Lung (tissue), 12 donors: ENCODE results near the gene KCNIP4. TPM values are rescaled to one million over a fixed set of nuclear protein-coding genes. Genes with fewer than 3 reads are reported as not detected.

ENCODE experiments used
- ATAC-seq: fragments of 200-7000 bp; cut with Tn5 transposase; one replicate; pipeline ENCODE4 v1.9.1; 2020; ENCODE audit warnings: moderate number of reproducible peaks; ENCODE audit not compliant: insufficient read depth, low FRiP score
- DNase-seq, 3 donors: peaks; one replicate each; pipeline ENCODE4 v3.0.0-alpha.2; 2013 to 2017
- H3K27ac ChIP-seq, 2 donors: one replicate each; pipeline ENCODE4 v1.5.1; 2013; ENCODE audit warnings: mild to moderate bottlenecking in 2 of 2, moderate library complexity in 2 of 2, control low read depth in 1 of 2, inconsistent platforms in 1 of 2, low read depth in 1 of 2, low read length in 1 of 2
- H3K27me3 ChIP-seq, 3 donors: one replicate each; pipeline ENCODE4 v1.5.1; 2013; ENCODE audit warnings: low read length in 2 of 3; ENCODE audit not compliant: control insufficient read depth in 3 of 3, insufficient read depth in 3 of 3
- H3K36me3 ChIP-seq, 4 donors: one replicate each; pipeline ENCODE4 v1.5.1; 2013; ENCODE audit warnings: low read length in 4 of 4, mild to moderate bottlenecking in 1 of 4, moderate library complexity in 1 of 4; ENCODE audit not compliant: control insufficient read depth in 4 of 4, insufficient read depth in 4 of 4
- H3K4me1 ChIP-seq, 5 donors: one replicate each; pipeline ENCODE4 v1.5.1; 2013; ENCODE audit warnings: low read length in 5 of 5, mild to moderate bottlenecking in 2 of 5, moderate library complexity in 1 of 5; ENCODE audit not compliant: control insufficient read depth in 5 of 5, insufficient read depth in 5 of 5
- H3K4me3 ChIP-seq: one replicate; pipeline ENCODE4 v1.5.1; 2013; ENCODE audit warnings: mild to moderate bottlenecking, control low read depth, moderate library complexity
- H3K9ac ChIP-seq, 2 donors: one replicate each; pipeline ENCODE4 v1.5.1; 2013; ENCODE audit warnings: low read length in 2 of 2, control low read depth in 1 of 2; ENCODE audit not compliant: insufficient read depth in 1 of 2
- H3K9me3 ChIP-seq, 4 donors: one replicate each; pipeline ENCODE4 v1.5.1; 2013; ENCODE audit warnings: low read length in 3 of 4, mild to moderate bottlenecking in 1 of 4, moderate library complexity in 1 of 4; ENCODE audit not compliant: control insufficient read depth in 4 of 4, insufficient read depth in 3 of 4
- CTCF ChIP-seq: IDR thresholded peaks from 2 replicates; pipeline ENCODE4 v1.5.1; 2012; ENCODE audit warnings: mild to moderate bottlenecking; ENCODE audit errors: control extremely low read depth, extremely low read depth
- WGBS, 2 donors: extraction: QIAGEN DNeasy Blood & Tissue Kit; methylation state at CpG; one replicate each; pipeline ENCODE4 v1.1.7; 2013; 5-methylcytosine and 5-hydroxymethylcytosine counted together
- polyA plus RNA-seq, 2 donors: library from polyadenylated mRNA; stranded (reverse); fragments of 200-250 nt; gene quantifications; one replicate each; pipeline ENCODE4 v1.2.1, GENCODE V29; 2013
- total RNA-seq, 2 donors: library from RNA; depleted of rRNA in 1 of 2; stranded (reverse); fragments of >200 nt in 1 of 2; gene quantifications; one replicate each; pipeline ENCODE4 v1.2.1, GENCODE V29; 2014 to 2021
- donor health status: control.
- donor health status: control.
- donor health status: Bipolar disorder and iron deficiency.
- donor health status: healthy.
- donor health status: DM: yes; HTN: yes; CAD: no.

KCNIP4 gene
- total and polyA plus RNA-seq, 4 donors = 0.11 TPM; not detected in 3

GRCh38 chr4:21749924-21750323 is 198.6 kb downstream of the KCNIP4 start:
- DNase-seq (no peak), ATAC-seq (no peak)
- Histone ChIP-seq H3K9ac (no peak overlapping the region), H3K4me1 (peaks cover 0 to 7% (median 0%) of the 10 kb centered on the region in 5 donors), H3K27ac (no peak overlapping the region), H3K9me3 (peaks cover 0 to 2% (median 0%) of the 10 kb centered on the region in 4 donors), H3K27me3 (no peaks in the 10 kb centered on the region), H3K4me3 (no peak overlapping the region), H3K36me3 (no peaks in the 10 kb centered on the region)
- 77 to 81% methylated on average over 3 of the region's 3 CpGs for WGBS, 2 donors
- TF ChIP-seq CTCF = no peak

- no peak overlapping the region for H3K9ac ChIP-seq
- H3K4me3 ChIP-seq = no peak overlapping the region
- DNase-seq (no peak), ATAC-seq (no peak)
- no peak for TF ChIP-seq CTCF
- peaks cover 0 to 2% (median 0%) of the 10 kb centered on the region in 4 donors for H3K9me3 ChIP-seq
- H3K4me1 ChIP-seq = peaks cover 0 to 7% (median 0%) of the 10 kb centered on the region in 5 donors
- H3K27me3 ChIP-seq = no peaks in the 10 kb centered on the region
- no peak overlapping the region for H3K27ac ChIP-seq
- no peaks in the 10 kb centered on the region for H3K36me3 ChIP-seq
- WGBS, 2 donors = 88 to 93% methylated on average over 4 of the region's 4 CpGs
Observed at GRCh38 chr4:21749412-21749811, 199.2 kb downstream of the KCNIP4 start.

- DNase-seq = no peak
- no peak for TF ChIP-seq CTCF
Observed at GRCh38 chr4:21744046-21744445, 204.5 kb downstream of the KCNIP4 start.

GRCh38 chr4:21742326-21742725 is 206.2 kb downstream of the KCNIP4 start:
- Histone ChIP-seq H3K4me1 (no peaks in the 10 kb centered on the region), H3K9ac (no peak overlapping the region), H3K36me3 (no peaks in the 10 kb centered on the region), H3K27me3 (no peaks in the 10 kb centered on the region), H3K27ac (no peak overlapping the region), H3K4me3 (no peak overlapping the region), H3K9me3 (no peaks in the 10 kb centered on the region)
- no peak for DNase-seq
- ATAC-seq = no peak
- no peak for TF ChIP-seq CTCF
- whole genome bisulfite sequencing, 2 donors = 86% methylated on average over 2 of the region's 2 CpGs

More at GRCh38 chr4:21744046-21744445, 204.5 kb downstream of the KCNIP4 start:
- Histone ChIP-seq H3K36me3 (no peaks in the 10 kb centered on the region), H3K27ac (no peak overlapping the region), H3K4me3 (no peak overlapping the region), H3K9ac (no peak overlapping the region), H3K27me3 (no peaks in the 10 kb centered on the region), H3K4me1 (no peaks in the 10 kb centered on the region), H3K9me3 (no peaks in the 10 kb centered on the region)
- no peak for ATAC-seq
